ENCODE measurements around the gene CXXC4.

CXXC4 gene

DNA sequence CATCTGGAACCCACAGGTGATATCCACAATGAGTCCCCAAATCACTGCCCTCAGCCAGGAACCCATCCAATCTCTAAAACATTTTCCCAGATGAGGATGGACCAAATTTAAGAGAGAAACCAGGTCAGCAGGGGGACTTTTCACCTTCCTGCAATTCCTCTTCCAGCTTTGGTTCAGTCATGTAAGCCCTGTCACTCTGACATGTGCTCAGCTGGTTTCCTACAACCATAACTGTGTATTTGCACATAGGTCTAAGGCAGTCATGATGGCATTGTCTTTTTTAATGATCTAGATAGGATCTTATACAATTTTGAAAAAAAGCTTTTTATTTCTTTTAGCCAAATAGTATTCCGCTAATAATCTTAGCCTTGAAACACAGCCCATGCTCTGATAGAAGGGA lies 6.5 kb downstream of the CXXC4 start:
- no peak for FAIRE-seq

GRCh38 chr4:104486716-104487504 lies 7.8 kb downstream of the CXXC4 start:
- no peak for FAIRE-seq

GRCh38 chr4:104475652-104476051 lies 19.0 kb downstream of the CXXC4 start:
- no peak for FAIRE-seq

DNA sequence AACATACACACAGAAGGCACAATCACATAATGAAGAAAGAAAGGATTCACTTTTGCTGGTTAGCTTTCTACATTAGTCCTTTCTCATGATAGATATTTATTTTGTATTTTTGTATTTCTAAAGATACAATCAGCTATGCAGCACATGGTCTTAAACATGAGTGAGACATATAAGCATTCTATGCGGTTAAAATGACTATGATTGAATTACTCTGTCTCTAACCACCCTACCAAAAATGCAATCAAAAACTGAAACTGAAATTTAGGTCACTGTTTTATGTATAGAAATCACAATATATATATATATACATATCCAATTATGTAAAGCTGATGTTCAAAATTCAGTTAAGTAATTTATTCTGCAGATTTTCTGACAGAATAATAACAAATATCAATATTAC lies 21.9 kb downstream of the CXXC4 start:
- no peak for FAIRE-seq

GRCh38 chr4:104470770-104471169 lies 23.9 kb downstream of the CXXC4 start:
- FAIRE-seq = no peak

GRCh38 chr4:104469794-104470193 lies 24.9 kb downstream of the CXXC4 start:
- no peak for FAIRE-seq

GRCh38 chr4:104465619-104466018 lies 29.1 kb downstream of the CXXC4 start:
- FAIRE-seq = no peak

DNA sequence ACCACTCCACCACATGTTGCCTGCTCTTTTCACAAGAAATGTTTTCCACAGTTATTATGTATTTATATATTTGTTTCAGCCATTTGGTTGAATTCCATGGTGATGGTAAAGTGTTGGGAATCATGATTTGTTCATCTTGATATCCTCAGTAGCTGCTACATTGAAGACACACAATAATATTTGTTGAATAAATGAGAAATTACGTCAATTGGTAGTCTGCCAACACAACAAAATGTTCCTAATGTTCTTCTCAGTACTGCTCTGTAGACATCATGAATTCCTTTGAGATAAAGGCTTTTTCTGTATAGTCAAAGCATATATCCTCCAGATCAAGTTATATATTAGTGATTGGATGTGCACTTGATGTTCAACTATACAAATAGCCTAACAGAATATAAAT lies 29.5 kb downstream of the CXXC4 start:
- no peak for FAIRE-seq

GRCh38 chr4:104462641-104463040 lies 32.1 kb downstream of the CXXC4 start:
- no peak for FAIRE-seq

DNA sequence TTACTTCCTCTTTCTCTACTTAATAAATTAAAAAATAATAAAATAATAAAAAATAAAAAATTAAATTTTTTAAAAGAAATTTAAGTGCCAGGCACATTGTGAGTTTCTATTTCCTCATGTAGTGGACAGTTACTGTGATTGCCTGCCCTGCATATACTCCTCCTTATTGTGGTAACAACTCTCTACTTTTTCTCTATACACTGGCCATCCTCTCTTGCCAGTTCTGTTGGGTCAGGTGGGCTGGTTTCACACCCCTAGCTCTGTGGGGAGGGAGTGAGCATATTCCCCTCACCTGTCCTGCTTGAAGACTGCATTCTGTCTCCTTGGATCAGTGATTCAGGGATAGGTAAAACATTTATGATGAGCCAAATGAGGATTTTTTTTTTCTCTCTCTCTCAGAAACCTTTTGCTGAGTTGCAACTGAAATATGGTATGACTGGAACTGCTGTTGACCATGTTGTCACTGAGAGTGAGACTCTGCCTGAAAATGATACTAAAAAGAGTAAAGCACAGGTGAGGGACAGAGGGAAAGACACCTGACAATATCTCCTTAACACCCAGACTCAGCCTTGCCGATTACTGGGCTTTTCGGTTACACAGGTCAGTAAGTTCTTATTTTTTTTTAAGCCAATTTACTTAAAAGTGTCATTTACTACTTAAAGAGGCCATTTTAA lies 37.2 kb downstream of the CXXC4 start:
- no peak for FAIRE-seq

DNA sequence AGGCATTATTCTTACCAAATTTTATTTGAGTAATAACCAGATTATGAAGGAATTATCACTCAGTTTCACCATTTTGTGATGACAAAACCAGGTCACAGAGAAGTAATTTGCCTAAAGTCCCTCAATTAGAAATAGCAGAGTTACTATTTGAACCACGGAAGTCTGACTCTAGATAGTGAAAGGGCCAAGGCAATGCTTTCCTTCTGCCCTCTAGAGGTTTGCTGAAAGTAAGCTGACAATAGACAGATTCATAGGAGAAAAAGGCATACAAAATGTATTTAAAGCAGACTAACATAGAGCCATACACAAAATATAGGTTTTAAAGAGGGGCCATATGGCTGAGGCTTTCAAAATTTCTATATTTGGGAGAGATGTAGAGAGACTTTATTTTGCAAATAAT lies 43.1 kb downstream of the CXXC4 start:
- FAIRE-seq = no peak

DNA sequence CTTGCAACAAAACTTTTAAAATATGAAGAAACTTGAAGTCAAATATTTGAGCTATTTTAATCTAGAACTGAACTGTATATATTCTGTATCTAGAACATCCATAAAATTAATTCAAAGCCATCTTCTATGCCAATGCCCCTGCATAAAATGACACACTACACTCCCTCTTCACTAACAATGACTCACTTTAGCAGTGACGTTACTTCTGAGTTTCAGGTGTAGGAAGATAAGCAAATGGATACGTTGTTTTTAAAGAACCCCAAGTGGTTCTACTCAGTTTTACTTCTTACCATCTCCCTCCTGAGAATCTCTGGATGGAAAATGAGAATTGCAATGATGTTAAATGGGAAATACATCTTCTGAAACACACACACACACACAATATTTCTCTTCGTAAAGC lies 45.2 kb downstream of the CXXC4 start:
- FAIRE-seq = no peak

GRCh38 chr4:104447294-104447693 lies 47.4 kb downstream of the CXXC4 start:
- no peak for FAIRE-seq

- no peak for FAIRE-seq
Observed at GRCh38 chr4:104446431-104447278, 48.0 kb downstream of the CXXC4 start.

DNA sequence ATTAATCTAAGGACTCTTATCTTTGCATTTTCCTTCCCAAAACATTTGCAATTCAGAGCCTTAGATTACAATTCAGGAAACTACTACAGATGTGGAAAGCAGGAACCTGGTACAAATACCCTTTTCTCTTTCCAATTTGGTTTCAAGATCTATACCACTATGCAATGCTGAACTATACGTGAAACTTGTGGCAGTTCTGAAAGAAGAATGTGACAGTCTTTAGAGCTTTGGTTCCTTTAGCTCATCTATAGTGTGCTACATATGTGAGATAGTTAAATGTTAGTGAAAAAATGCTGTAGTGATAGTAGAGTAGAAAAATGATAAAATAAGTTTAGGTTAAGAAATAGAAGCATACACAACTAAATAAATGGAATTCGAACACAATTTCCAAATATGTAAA lies 50.0 kb downstream of the CXXC4 start:
- no peak for FAIRE-seq

DNA sequence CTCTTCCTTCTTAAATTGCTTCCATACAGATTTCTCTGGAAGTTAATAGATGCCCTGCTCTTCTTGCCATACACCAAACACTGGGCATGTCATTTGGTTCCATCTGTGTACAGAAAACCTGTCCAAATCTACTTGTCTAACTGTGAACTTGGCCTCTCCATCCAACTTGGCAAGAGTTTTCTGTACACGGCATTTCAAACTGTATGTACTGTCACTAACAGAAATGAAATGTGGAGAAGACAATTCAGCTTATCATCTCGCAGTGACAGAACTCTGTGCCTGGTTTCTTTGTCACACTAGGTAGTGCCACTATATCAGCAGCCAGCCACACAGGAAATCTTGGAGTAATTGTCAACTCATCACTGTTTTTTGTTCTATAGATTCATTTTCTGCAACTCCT lies 58.2 kb downstream of the CXXC4 start:
- no peak for FAIRE-seq

GRCh38 chr4:104429150-104429741 lies 65.4 kb downstream of the CXXC4 start:
- no peak for FAIRE-seq

DNA sequence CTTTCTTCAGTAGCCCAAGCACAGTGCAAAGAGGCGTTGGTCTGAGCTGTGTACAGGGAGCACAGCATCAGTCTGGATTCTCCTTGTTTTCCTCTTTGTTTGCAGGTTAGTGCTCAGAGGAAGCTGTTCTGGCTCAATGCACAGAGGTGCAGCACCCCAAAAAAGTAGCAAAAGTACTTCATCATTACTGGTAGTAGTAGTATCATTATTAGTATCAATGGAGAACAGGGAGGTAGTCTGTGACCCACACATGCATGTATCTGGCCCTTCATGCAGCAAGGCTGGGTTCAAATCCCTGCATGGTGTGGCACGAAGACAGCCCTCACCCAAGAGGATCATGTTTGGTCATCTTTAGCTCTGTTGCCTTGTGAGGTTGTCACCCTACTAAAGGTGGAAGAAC lies 68.7 kb downstream of the CXXC4 start:
- FAIRE-seq = no peak

DNA sequence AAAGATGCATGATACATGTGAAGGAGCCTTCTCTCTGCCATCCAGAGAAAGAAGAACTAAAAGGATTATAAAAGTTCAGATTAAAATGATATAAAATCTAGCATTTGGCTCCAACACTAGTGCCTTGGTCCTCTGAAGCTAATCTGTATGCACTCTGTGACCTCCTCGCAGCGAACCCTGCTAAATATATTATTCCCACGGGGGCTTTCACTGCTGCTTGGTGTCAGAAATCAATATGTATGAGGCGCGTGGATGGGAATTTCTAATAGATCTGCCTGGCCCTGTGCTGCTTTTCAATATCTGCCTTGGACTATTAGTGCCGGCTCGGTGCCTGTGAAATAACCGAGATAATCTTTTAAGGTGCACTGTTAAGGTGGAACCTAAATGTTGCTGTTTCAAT lies 69.7 kb downstream of the CXXC4 start:
- FAIRE-seq = no peak

DNA sequence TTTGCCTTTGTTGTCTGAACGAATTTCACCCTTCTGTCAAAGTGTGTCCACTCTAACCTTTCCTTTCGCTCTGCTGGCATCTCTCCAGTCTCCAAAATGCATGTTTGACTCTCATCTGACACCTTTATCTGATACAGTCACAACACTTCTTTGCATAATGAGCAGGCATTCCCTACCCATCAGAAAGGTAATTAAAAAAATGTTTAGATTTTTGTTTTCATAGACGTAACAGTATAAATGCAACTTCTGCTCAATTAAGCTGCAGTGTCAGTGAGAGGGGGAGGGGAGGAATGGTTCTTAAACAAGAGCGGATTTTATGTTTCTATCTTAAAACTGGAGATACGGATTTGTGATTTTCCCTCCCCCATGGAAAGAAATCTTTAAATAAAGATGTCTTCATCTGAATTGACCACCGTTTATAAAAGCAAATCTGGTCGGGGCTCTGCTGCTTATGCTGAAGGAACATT lies 70.2 kb downstream of the CXXC4 start:
- no peak for FAIRE-seq

DNA sequence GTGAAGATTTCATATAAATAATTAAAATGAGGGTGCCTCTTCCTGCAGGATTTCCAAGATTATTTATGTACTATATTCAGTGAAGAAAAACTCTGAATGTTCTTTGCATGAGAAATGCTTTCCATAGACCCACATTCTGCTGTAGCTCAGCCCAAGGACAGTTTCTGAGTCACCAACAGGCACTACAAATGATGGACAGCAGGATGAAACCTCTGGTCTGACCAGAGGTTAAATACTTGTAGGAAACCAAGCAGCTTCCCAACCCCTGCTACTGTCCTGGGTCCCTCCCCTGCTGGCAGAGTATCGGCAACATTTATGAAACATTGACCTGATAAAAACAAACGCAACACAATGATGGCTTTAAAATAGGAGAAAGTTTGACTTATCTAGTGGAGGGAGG lies 73.1 kb downstream of the CXXC4 start:
- no peak for FAIRE-seq

DNA sequence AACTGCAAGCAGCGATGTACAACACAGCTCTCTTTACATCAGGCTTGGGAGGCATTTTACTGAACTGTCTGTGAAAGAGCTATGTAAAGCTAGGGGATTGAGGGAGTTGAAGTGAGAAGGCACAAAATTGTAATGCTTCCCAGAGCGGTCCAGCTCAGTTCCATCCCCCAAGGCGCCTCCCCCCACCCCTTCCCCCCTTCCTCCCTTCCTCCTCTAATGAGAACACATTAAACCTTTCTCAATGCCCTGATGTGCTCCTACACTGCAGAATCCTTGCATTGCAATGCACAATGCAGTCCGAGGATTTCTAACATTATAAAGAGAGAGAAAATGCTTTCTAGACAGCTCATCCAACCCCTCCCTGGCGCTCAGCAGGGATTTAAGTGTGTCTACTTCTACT lies 73.9 kb downstream of the CXXC4 start:
- FAIRE-seq = no peak

Measured in endometrium (tissue), 2 donors.